ENCODE results near the gene SMIM17. TPM values are rescaled to one million over a fixed set of nuclear protein-coding genes. Genes with fewer than 3 reads are reported as not detected.

SMIM17 gene
- total RNA-seq, 2 donors from 2014 or later: 0.35 to 0.64 TPM

DNA sequence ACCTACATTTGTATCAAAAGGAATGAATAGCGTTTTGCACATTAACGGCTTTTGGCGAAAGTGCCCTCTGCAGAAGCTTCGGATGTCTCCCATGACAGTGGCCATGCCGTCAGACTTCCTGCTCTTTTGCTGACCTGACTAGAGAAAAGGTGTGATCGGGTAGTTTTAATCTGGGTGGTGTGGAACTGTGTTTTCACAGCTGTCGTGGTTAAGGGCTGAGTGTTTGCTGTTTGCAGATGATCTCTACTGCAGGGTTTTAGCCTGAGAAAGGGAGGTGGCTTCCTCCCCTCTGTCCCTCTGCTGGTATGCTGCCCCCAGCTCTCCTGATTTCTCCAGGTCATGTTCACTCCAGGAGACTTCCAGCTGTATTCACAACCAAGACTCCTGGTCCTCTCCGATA lies 25.4 kb upstream of the SMIM17 start:
- Histone ChIP-seq H3K9me3 (ENCODE audit: control insufficient read depth, low read length) (peaks cover 65% of the 10 kb centered on the region), H3K9ac (ENCODE audit: extremely low read depth, low read length, poor library complexity, severe bottlenecking) (no peak overlapping the region), H3K4me3 (ENCODE audit: low read length) (no peak overlapping the region), H3K4me1 (ENCODE audit: control insufficient read depth, insufficient read depth, low read length) (no peaks in the 10 kb centered on the region), H3K27me3 (ENCODE audit: control insufficient read depth, insufficient read depth, low read length, poor library complexity, severe bottlenecking) (no peaks in the 10 kb centered on the region), H3K27ac (ENCODE audit: low read depth, low read length) (no peak overlapping the region), H3K36me3 (ENCODE audit: control insufficient read depth, insufficient read depth, low read length) (peaks cover 41% of the 10 kb centered on the region)
- no peak overlapping the region for H3K4me3 Mint-ChIP-seq
- 89 to 96% methylated on average over 4 to 8 of the region's 8 CpGs for WGBS, 2 experiments (ENCODE audit: insufficient coverage in 1 of 2, insufficient read length in 1 of 2)
- DNase-seq: no peak
- TF ChIP-seq, protein P1, sequence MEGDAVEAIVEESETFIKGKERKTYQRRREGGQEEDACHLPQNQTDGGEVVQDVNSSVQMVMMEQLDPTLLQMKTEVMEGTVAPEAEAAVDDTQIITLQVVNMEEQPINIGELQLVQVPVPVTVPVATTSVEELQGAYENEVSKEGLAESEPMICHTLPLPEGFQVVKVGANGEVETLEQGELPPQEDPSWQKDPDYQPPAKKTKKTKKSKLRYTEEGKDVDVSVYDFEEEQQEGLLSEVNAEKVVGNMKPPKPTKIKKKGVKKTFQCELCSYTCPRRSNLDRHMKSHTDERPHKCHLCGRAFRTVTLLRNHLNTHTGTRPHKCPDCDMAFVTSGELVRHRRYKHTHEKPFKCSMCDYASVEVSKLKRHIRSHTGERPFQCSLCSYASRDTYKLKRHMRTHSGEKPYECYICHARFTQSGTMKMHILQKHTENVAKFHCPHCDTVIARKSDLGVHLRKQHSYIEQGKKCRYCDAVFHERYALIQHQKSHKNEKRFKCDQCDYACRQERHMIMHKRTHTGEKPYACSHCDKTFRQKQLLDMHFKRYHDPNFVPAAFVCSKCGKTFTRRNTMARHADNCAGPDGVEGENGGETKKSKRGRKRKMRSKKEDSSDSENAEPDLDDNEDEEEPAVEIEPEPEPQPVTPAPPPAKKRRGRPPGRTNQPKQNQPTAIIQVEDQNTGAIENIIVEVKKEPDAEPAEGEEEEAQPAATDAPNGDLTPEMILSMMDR (conservative IDR thresholded peaks at IDR 0.05): no peak
- H3K9me3 Mint-ChIP-seq: peaks cover 92% of the 10 kb centered on the region
- H3K36me3 Mint-ChIP-seq (ENCODE audit: low read depth): peaks cover 87% of the 10 kb centered on the region
- no peaks in the 10 kb centered on the region for H3K27me3 Mint-ChIP-seq (ENCODE audit: insufficient read depth)
- H3K4me1 Mint-ChIP-seq: no peaks in the 10 kb centered on the region
- no peak overlapping the region for H3K27ac Mint-ChIP-seq

DNA sequence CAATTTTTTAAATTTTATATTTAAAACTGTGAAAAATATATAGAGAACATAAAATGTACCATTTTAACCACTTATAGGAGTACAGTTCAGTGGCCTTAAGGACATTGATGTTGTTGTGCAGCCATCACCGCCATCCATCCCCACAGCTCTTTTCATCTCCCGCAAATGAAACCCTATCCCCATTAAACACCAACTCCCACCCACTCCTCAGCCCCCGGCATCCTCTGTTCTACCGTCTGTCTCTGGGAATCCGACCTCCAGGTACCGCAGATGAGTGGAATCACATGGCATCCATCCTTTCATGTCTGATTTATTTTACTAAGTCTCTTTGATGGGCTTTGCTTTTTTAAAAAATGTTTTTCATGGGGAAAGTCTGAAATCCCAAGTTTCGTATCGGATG lies 23.8 kb upstream of the SMIM17 start:
- TF ChIP-seq, protein P1 (conservative IDR thresholded peaks at IDR 0.05): no peak
- Histone ChIP-seq H3K27ac (ENCODE audit: low read depth, low read length) (no peak overlapping the region), H3K36me3 (ENCODE audit: control insufficient read depth, insufficient read depth, low read length) (peaks cover 47% of the 10 kb centered on the region), H3K4me3 (ENCODE audit: low read length) (no peak overlapping the region), H3K9ac (ENCODE audit: extremely low read depth, low read length, poor library complexity, severe bottlenecking) (no peak overlapping the region), H3K27me3 (ENCODE audit: control insufficient read depth, insufficient read depth, low read length, poor library complexity, severe bottlenecking) (no peaks in the 10 kb centered on the region), H3K4me1 (ENCODE audit: control insufficient read depth, insufficient read depth, low read length) (no peaks in the 10 kb centered on the region), H3K9me3 (ENCODE audit: control insufficient read depth, low read length) (peaks cover 72% of the 10 kb centered on the region)
- Mint-ChIP-seq H3K9me3 (peaks cover 89% of the 10 kb centered on the region), H3K27ac (no peak overlapping the region), H3K4me3 (no peak overlapping the region), H3K27me3 (ENCODE audit: insufficient read depth) (no peaks in the 10 kb centered on the region), H3K4me1 (no peaks in the 10 kb centered on the region), H3K36me3 (ENCODE audit: low read depth) (peaks cover 88% of the 10 kb centered on the region)
- no peak for DNase-seq
- WGBS, 2 experiments (ENCODE audit: insufficient coverage in 1 of 2, insufficient read length in 1 of 2): 76 to 86% methylated on average over 6 to 8 of the region's 8 CpGs

DNA sequence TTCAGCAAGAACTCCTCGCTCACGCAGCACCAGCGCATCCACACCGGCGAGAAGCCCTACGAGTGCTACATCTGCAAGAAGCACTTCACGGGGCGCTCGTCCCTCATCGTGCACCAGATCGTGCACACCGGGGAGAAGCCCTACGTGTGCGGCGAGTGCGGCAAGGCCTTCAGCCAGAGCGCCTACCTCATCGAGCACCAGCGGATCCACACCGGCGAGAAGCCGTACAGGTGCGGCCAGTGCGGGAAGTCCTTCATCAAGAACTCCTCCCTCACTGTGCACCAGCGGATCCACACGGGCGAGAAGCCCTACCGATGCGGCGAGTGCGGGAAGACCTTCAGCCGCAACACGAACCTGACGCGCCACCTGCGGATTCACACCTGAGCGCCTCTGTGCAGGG lies 20.6 kb upstream of the SMIM17 start:
- TF ChIP-seq, protein P1 (conservative IDR thresholded peaks at IDR 0.05): no peak
- Histone ChIP-seq H3K4me1 (ENCODE audit: control insufficient read depth, insufficient read depth, low read length) (no peaks in the 10 kb centered on the region), H3K27me3 (ENCODE audit: control insufficient read depth, insufficient read depth, low read length, poor library complexity, severe bottlenecking) (no peaks in the 10 kb centered on the region), H3K36me3 (ENCODE audit: control insufficient read depth, insufficient read depth, low read length) (peaks cover 46% of the 10 kb centered on the region), H3K9me3 (ENCODE audit: control insufficient read depth, low read length) (peaks cover 59% of the 10 kb centered on the region), H3K27ac (ENCODE audit: low read depth, low read length) (no peak overlapping the region), H3K4me3 (ENCODE audit: low read length) (no peak overlapping the region), H3K9ac (ENCODE audit: extremely low read depth, low read length, poor library complexity, severe bottlenecking) (no peak overlapping the region)
- Mint-ChIP-seq H3K9me3 (peaks cover 83% of the 10 kb centered on the region), H3K4me1 (no peaks in the 10 kb centered on the region), H3K36me3 (ENCODE audit: low read depth) (peaks cover 80% of the 10 kb centered on the region), H3K27ac (no peak overlapping the region), H3K4me3 (no peak overlapping the region), H3K27me3 (ENCODE audit: insufficient read depth) (no peaks in the 10 kb centered on the region)
- 95 to 99% methylated on average over 27 to 37 of the region's 37 CpGs for WGBS, 2 experiments (ENCODE audit: insufficient coverage in 1 of 2, insufficient read length in 1 of 2)
- DNase-seq: no peak

Data from endodermal cell (in vitro differentiated cells).